HL-60 (cell line): ENCODE data around the gene RNF130.

Source experiments
- GABPA ChIP-seq: IDR thresholded peaks from 2 replicates; pipeline ENCODE4 v1.6.1; 2012; ENCODE audit warnings: low read depth
- POLR2AphosphoS5 ChIP-seq: IDR thresholded peaks from 2 replicates; pipeline ENCODE4 v1.6.1; 2012; ENCODE audit warnings: low read depth
- SPI1 ChIP-seq: IDR thresholded peaks from 2 replicates; pipeline ENCODE4 v1.6.1; 2012; ENCODE audit warnings: low read depth, mild to moderate bottlenecking, borderline replicate concordance
- TF ChIP-seq, protein P1 (sequence below): IDR thresholded peaks from one replicate; pipeline ENCODE4 v1.5.1; 2011; ENCODE audit warnings: low read length, control low read depth, inconsistent platforms; ENCODE audit not compliant: insufficient read depth
- TF ChIP-seq, protein P2 (sequence below): IDR thresholded peaks from 2 replicates; pipeline ENCODE4 v1.6.1; 2012; ENCODE audit warnings: low read depth; ENCODE audit not compliant: insufficient replicate concordance

DNA sequence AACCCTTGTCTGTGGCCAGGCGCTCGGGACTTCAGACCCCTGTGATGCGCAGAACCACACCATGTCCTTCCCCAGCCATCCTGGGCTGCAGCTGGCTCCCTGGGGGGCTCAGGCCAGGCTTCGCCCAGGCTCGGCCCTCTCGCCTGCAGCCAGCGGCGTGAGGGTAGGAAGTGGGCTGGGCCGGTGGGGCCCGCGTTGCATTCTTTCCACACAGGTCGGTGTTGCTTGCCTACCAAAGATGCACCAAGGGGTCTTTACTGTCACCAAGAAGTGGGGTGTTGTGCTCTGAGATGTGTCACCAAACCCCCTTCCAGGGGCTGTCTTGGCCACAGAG is 48.3 kb upstream of the RNF130 start:
- TF ChIP-seq, protein P1, sequence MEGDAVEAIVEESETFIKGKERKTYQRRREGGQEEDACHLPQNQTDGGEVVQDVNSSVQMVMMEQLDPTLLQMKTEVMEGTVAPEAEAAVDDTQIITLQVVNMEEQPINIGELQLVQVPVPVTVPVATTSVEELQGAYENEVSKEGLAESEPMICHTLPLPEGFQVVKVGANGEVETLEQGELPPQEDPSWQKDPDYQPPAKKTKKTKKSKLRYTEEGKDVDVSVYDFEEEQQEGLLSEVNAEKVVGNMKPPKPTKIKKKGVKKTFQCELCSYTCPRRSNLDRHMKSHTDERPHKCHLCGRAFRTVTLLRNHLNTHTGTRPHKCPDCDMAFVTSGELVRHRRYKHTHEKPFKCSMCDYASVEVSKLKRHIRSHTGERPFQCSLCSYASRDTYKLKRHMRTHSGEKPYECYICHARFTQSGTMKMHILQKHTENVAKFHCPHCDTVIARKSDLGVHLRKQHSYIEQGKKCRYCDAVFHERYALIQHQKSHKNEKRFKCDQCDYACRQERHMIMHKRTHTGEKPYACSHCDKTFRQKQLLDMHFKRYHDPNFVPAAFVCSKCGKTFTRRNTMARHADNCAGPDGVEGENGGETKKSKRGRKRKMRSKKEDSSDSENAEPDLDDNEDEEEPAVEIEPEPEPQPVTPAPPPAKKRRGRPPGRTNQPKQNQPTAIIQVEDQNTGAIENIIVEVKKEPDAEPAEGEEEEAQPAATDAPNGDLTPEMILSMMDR: no peak
- TF ChIP-seq SPI1 (no peak), POLR2AphosphoS5 (no peak), GABPA (no peak)
- TF ChIP-seq, protein P2, sequence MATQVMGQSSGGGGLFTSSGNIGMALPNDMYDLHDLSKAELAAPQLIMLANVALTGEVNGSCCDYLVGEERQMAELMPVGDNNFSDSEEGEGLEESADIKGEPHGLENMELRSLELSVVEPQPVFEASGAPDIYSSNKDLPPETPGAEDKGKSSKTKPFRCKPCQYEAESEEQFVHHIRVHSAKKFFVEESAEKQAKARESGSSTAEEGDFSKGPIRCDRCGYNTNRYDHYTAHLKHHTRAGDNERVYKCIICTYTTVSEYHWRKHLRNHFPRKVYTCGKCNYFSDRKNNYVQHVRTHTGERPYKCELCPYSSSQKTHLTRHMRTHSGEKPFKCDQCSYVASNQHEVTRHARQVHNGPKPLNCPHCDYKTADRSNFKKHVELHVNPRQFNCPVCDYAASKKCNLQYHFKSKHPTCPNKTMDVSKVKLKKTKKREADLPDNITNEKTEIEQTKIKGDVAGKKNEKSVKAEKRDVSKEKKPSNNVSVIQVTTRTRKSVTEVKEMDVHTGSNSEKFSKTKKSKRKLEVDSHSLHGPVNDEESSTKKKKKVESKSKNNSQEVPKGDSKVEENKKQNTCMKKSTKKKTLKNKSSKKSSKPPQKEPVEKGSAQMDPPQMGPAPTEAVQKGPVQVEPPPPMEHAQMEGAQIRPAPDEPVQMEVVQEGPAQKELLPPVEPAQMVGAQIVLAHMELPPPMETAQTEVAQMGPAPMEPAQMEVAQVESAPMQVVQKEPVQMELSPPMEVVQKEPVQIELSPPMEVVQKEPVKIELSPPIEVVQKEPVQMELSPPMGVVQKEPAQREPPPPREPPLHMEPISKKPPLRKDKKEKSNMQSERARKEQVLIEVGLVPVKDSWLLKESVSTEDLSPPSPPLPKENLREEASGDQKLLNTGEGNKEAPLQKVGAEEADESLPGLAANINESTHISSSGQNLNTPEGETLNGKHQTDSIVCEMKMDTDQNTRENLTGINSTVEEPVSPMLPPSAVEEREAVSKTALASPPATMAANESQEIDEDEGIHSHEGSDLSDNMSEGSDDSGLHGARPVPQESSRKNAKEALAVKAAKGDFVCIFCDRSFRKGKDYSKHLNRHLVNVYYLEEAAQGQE: no peak
